Lung microvascular endothelial cell (primary cell): ENCODE results near the gene LSM14A. TPM values are rescaled to one million over a fixed set of nuclear protein-coding genes. Genes with fewer than 3 reads are reported as not detected.

Source experiments
- total RNA-seq: library from RNA; depleted of rRNA; stranded (reverse); fragments of >200 nt; gene quantifications from 2 replicates; pipeline ENCODE4 v1.2.1, GENCODE V29; 2014

Gene LSM14A
- total RNA-seq, 1 donor from 2014 or later: 131 TPM

Other genes with a start within 250 kb of the LSM14A start
- gene GARRE1, start 82.0 kb downstream of the LSM14A start, total RNA-seq: 25.1 and 26.8 TPM in 2 replicates
- 84.9 and 90.0 TPM in 2 replicates for gene GPI, start 192.7 kb downstream of the LSM14A start, total RNA-seq
- 9.2 and 12.7 TPM in 2 replicates for gene PDCD2L, start 231.9 kb downstream of the LSM14A start, total RNA-seq